Colonic mucosa (tissue), 4 donors: ENCODE measurements around the gene SVEP1. TPM values are rescaled to one million over a fixed set of nuclear protein-coding genes. Genes with fewer than 3 reads are reported as not detected.

Experiments
- DNase-seq: peaks from one replicate; pipeline ENCODE4 v3.0.0-alpha.2; 2020
- H3K27ac ChIP-seq: fragments of 200-600 bp; one replicate; pipeline ENCODE4 v1.8.0; 2021
- H3K27me3 ChIP-seq: fragments of 200-600 bp; one replicate; pipeline ENCODE4 v1.8.0; 2021
- H3K36me3 ChIP-seq: fragments of 200-600 bp; one replicate; pipeline ENCODE4 v1.8.0; 2021
- H3K4me1 ChIP-seq: fragments of 200-600 bp; one replicate; pipeline ENCODE4 v1.8.0; 2021; ENCODE audit warnings: mild to moderate bottlenecking
- H3K4me3 ChIP-seq: fragments of 200-600 bp; one replicate; pipeline ENCODE4 v1.8.0; 2021
- H3K9ac ChIP-seq, 2 donors: one replicate each; pipeline ENCODE4 v1.7.0; 2013; ENCODE audit warnings: control low read depth in 2 of 2, low read depth in 2 of 2, low read length in 2 of 2
- H3K9me3 ChIP-seq: fragments of 200-600 bp; one replicate; pipeline ENCODE4 v1.8.0; 2021
- intact Hi-C: fragments of 100-400 bp; cut with DNase I; formaldehyde crosslinking; loops from one replicate; pipeline ENCODE4 v1.14.1; 2022
- total RNA-seq, 2 donors: library from RNA; stranded (reverse); fragmentation: NEBNext Ultra II Directional in 1 of 2; extraction: Animal tissue kit (Norgen Biotek cat#: 25700) in 1 of 2; gene quantifications; one replicate each; pipeline ENCODE4 v1.2.1, GENCODE V29; 2021
- TF ChIP-seq, protein P1 (sequence below): fragments of 200-600 bp; IDR thresholded peaks from one replicate; pipeline ENCODE4 v1.8.0; 2022; ENCODE audit warnings: antibody characterized with exemption, mild to moderate bottlenecking
- donor health status: healthy.
- donor health status: DM: no; HTN: no; CAD: no.
- donor health status: DM: no; HTN: no; CAD: no.

Gene SVEP1
- total RNA-seq, 2 donors from 2014 or later: 2.1 to 9.7 TPM

DNA sequence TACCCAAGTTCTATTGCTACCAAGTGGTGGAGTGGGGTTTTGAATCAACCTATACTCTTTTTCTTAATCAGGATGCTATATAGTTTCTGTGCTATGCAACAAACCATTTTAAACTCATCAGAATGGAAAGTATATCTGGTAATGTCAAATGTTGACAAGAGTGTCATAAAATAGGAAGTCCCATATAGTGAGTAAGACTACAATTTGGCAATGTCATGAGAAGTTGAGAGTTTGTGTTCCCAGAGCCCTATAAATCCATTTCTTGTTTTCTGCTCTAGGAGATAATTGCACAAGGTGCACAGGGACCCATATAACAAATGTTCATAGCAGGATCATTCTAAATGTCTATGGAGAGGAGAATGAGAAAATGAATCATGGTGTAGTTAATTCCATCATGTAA, 132.1 kb downstream of the SVEP1 start:
- no peak overlapping the region for H3K27ac ChIP-seq
- DNase-seq: no peak
- H3K4me3 ChIP-seq: no peak overlapping the region
- H3K27me3 ChIP-seq: no peaks in the 10 kb centered on the region
- H3K4me1 ChIP-seq: no peaks in the 10 kb centered on the region
- TF ChIP-seq, protein P1, sequence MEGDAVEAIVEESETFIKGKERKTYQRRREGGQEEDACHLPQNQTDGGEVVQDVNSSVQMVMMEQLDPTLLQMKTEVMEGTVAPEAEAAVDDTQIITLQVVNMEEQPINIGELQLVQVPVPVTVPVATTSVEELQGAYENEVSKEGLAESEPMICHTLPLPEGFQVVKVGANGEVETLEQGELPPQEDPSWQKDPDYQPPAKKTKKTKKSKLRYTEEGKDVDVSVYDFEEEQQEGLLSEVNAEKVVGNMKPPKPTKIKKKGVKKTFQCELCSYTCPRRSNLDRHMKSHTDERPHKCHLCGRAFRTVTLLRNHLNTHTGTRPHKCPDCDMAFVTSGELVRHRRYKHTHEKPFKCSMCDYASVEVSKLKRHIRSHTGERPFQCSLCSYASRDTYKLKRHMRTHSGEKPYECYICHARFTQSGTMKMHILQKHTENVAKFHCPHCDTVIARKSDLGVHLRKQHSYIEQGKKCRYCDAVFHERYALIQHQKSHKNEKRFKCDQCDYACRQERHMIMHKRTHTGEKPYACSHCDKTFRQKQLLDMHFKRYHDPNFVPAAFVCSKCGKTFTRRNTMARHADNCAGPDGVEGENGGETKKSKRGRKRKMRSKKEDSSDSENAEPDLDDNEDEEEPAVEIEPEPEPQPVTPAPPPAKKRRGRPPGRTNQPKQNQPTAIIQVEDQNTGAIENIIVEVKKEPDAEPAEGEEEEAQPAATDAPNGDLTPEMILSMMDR: no peak
- H3K9me3 ChIP-seq: no peaks in the 10 kb centered on the region
- intact Hi-C loops: no loop called here
- H3K36me3 ChIP-seq: no peaks in the 10 kb centered on the region
- no peak overlapping the region for H3K9ac ChIP-seq

DNA sequence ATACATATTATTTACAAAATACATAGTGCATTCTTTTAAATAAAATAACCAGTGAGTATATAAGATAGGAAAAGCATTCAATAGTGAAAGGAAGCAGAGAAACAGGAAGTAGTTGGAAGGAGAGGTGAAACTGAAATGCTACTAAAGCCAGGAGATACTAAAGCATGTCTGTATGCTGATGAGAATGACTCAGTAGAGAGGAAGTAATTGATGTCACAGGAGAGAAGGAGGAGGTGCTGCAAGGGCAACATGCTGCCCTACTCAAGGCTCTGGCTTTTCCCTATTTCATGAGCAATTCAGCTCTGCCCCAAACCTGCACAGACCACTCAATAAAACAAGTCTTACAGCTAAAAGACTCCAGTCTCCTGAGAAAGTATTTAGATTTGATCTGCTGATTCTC, 133.4 kb downstream of the SVEP1 start:
- intact Hi-C loops: no loop called here
- H3K27me3 ChIP-seq: no peaks in the 10 kb centered on the region
- no peaks in the 10 kb centered on the region for H3K9me3 ChIP-seq
- no peak for DNase-seq
- no peaks in the 10 kb centered on the region for H3K36me3 ChIP-seq
- TF ChIP-seq, protein P1: no peak
- H3K27ac ChIP-seq: no peak overlapping the region
- no peak overlapping the region for H3K4me3 ChIP-seq
- no peak overlapping the region for H3K9ac ChIP-seq
- no peaks in the 10 kb centered on the region for H3K4me1 ChIP-seq

DNA sequence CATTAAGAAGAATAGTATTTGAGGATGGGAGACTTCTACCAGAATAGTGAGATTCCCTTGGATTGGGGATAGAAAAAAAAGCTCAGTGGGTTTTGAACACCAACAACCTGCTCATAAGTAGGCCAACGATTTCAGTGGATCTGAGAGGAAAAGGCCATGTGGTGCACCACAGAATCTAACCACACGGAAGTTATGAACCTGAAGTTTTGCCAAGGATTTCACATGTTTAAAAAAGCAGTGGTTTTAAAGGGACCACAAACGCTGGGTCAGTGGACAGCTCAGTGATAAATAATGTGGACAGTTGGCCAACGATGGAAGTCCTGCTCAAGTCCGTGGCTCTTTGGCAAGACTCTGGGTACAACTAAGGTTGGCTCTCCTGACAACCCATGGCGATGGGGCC, 134.6 kb downstream of the SVEP1 start:
- H3K4me1 ChIP-seq: no peaks in the 10 kb centered on the region
- no peak for DNase-seq
- H3K9me3 ChIP-seq: no peaks in the 10 kb centered on the region
- no peak overlapping the region for H3K4me3 ChIP-seq
- TF ChIP-seq, protein P1: no peak
- H3K27ac ChIP-seq: no peak overlapping the region
- no peaks in the 10 kb centered on the region for H3K36me3 ChIP-seq
- H3K27me3 ChIP-seq: no peaks in the 10 kb centered on the region
- no peak overlapping the region for H3K9ac ChIP-seq
- intact Hi-C loops: no loop called here

DNA sequence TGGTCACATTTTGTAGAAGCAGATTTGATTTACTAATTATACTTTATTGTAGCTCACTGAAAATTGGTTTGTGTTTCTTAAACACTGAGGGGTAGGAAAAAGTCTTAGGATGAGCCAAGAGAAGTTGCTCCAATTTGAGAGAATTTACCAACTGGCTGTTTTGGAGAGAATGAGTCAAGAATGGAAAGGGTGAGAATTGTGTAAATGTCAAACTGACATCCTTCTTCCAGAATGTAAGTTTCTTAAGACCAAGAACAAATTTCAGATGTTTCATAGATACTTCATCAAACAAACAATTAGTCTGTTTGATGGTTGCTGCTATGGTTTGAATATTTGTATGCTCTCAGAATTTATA, 135.7 kb downstream of the SVEP1 start:
- no peak for DNase-seq
- no peaks in the 10 kb centered on the region for H3K4me1 ChIP-seq
- intact Hi-C loops: no loop called here
- no peak overlapping the region for H3K9ac ChIP-seq
- no peak overlapping the region for H3K27ac ChIP-seq
- TF ChIP-seq, protein P1: no peak
- H3K27me3 ChIP-seq: no peaks in the 10 kb centered on the region
- no peaks in the 10 kb centered on the region for H3K9me3 ChIP-seq
- no peak overlapping the region for H3K4me3 ChIP-seq
- no peaks in the 10 kb centered on the region for H3K36me3 ChIP-seq

DNA sequence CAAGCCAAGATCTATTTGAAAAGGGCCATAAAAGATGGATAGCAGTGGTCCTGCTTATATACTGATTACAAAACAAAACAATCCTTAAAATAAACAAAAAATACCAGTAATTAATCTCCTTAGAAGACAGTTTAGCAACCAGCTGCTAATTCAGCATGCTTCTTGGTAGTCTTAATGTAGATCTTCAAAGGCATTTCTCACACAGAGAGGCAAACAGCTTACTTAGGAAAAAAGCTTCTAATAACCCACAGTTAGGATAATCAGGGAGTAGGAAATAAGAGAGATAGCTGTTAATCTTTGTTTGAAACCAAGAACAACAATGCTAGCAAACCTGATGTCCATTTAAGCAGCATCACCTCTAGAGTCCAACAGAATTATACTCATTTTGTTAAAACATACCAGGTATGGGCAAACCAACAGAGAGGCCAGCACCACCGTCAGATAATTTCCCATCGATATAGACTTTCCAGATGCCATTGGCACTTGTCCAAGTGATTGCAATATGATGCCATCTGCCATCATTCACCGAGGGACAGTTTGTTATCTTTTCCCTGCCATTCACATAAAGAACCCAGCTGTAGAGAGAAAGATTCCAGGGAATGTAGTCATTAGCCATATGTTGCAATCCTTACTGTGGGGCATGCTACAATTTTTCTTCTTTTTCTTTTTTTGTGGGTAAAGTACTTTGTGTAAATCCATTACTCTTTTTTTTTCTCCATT, 136.2 kb downstream of the SVEP1 start:
- Histone ChIP-seq H3K36me3 (no peaks in the 10 kb centered on the region), H3K27me3 (no peaks in the 10 kb centered on the region), H3K4me1 (no peaks in the 10 kb centered on the region), H3K27ac (no peak overlapping the region), H3K9me3 (no peaks in the 10 kb centered on the region), H3K9ac (no peak overlapping the region), H3K4me3 (no peak overlapping the region)
- DNase-seq: no peak
- TF ChIP-seq, protein P1: no peak
- intact Hi-C loops: no loop called here
